Measurements from ENCODE around the gene PRDM16.

- TF ChIP-seq CTCF (IDR thresholded peaks at IDR 0.05), result no peak
- no peak for TF ChIP-seq POLR2A (IDR thresholded peaks at IDR 0.05)
Observed at GRCh38 chr1:3436451-3436850, 367.4 kb downstream of the PRDM16 start.
